GM12891 (cell line): Measurements from ENCODE around the gene SLC9A8.

ENCODE experiments used
- POLR2A ChIP-seq: IDR thresholded peaks from 2 replicates; pipeline ENCODE4 v1.6.1; 2011; ENCODE audit warnings: low read depth, low read length, control low read depth
- SPI1 ChIP-seq: IDR thresholded peaks from 2 replicates; pipeline ENCODE4 v1.6.1; 2011; ENCODE audit warnings: low read depth, low read length, control low read depth
- TAF1 ChIP-seq: IDR thresholded peaks from 2 replicates; pipeline ENCODE4 v1.6.1; 2011; ENCODE audit warnings: low read depth, low read length, control low read depth

DNA sequence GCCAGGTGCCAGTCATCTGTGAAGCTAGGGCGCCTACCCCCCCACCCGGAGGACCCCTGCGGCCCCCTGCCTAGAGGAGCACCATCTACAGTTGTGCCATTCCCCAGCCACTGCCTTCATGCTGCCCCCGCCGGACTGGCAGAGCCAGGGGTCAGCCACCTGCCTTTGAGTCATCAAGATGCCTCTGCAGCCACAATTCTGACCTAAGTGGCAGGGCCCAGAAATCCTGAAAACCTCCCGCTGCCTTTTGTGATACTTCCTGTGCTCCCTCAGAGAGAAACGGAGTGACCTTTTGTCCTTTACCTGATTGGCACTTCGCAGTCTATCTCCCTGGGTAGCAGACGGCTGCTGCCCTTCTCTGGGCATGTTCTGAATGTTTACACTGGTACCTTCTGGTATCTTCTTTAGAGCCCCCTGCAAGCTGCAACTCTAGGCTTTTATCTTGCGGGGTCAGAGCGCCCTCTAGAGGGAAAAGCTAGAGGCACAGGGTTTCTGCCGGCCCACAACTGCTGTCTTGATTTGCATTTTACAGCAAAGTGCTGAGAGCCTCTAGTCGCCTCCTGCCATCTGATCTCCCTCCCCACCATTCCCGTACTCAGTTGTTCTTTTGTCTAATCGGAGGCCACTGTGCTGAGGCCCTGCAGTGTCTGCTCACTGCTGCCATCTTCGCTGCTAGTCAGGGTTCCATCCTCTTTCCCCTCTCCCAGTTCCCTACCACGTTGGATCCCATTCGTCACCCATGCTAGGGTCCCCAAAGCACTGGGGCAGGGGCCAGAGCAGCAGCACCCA lies 75.8 kb downstream of the SLC9A8 start:
- TF ChIP-seq POLR2A (no peak), TAF1 (no peak), SPI1 (no peak)
